H1 (cell line): Measurements from ENCODE around the gene RPS3. TPM values are rescaled to one million over a fixed set of nuclear protein-coding genes. Genes with fewer than 3 reads are reported as not detected.
"Not testable (repeated sequence)": the region's sequence is repeated elsewhere in the genome, so short reads cannot be mapped to it uniquely, and the experiment has no call there.

ENCODE experiments used
- CTCF ChIA-PET: fragments of 300-600 bp; sonication (Branson Sonifier 250); formaldehyde crosslinking; loops from one replicate; lab custom pipeline; 2021; ENCODE audit not compliant: partially characterized antibody; lab: Charles Lee
- POLR2A ChIA-PET: fragments of 300-600 bp; sonication (Branson Sonifier 250); formaldehyde crosslinking; loops from one replicate; lab custom pipeline; 2021; ENCODE audit warnings: inconsistent platforms; ENCODE audit not compliant: partially characterized antibody; lab: Charles Lee
- DNase-seq, 2 experiments: peaks; one replicate each; pipeline versions ENCODE4 v3.0.0 to v3.0.0-alpha.2; 2010 to 2022; ENCODE audit warnings: low spot score in 2 of 2, low read depth in 1 of 2, mixed read lengths in 1 of 2
- FAIRE-seq: peaks from 2 replicates; lab custom pipeline; 2011; peaks lifted over from hg19 to GRCh38; lab: Jason Lieb, UNC
- H2AFZ ChIP-seq: 2 replicates; pipeline ENCODE4 v1.8.1; 2012; ENCODE audit warnings: low read length, inconsistent platforms
- H2AK5ac ChIP-seq: 2 replicates; pipeline ENCODE4 v1.6.1; 2013; ENCODE audit warnings: low read depth, low read length
- H2BK120ac ChIP-seq: replicated peaks from 2 replicates; pipeline ENCODE3; 2013; ENCODE audit warnings: low read depth, low read length, inconsistent platforms
- H2BK12ac ChIP-seq: 2 replicates; pipeline ENCODE4 v1.6.1; 2013; ENCODE audit warnings: low read depth, low read length
- H2BK15ac ChIP-seq: 2 replicates; pipeline ENCODE4 v1.6.1; 2013; ENCODE audit warnings: low read length
- H2BK20ac ChIP-seq: 2 replicates; pipeline ENCODE4 v1.6.1; 2013; ENCODE audit warnings: low read length
- H2BK5ac ChIP-seq: 2 replicates; pipeline ENCODE4 v1.6.1; 2013; ENCODE audit warnings: low read depth, low read length
- H3K14ac ChIP-seq: 2 replicates; pipeline ENCODE4 v1.6.1; 2013; ENCODE audit warnings: inconsistent platforms; ENCODE audit not compliant: insufficient read length
- H3K18ac ChIP-seq: 2 replicates; pipeline ENCODE4 v1.6.1; 2013; ENCODE audit warnings: low read length; ENCODE audit errors: extremely low read depth
- H3K23ac ChIP-seq: 2 replicates; pipeline ENCODE4 v1.6.1; 2013; ENCODE audit warnings: inconsistent platforms; ENCODE audit not compliant: insufficient read length
- H3K23me2 ChIP-seq: 2 replicates; pipeline ENCODE4 v1.6.1; 2013; ENCODE audit warnings: low read depth, low read length
- H3K27ac ChIP-seq: 2 replicates; pipeline ENCODE4 v1.6.1; 2011; ENCODE audit warnings: low read depth, low read length, inconsistent platforms
- H3K27me3 ChIP-seq, 4 experiments: replicated peaks in 1 of 4; 1 replicate in 1 of 4; 2 replicates in 3 of 4; pipeline versions ENCODE4 v1.6.1 to v1.8.1; 2011 to 2013; ENCODE audit warnings: low read length in 3 of 4, mild to moderate bottlenecking in 3 of 4, inconsistent platforms in 2 of 4, mixed read lengths in 2 of 4, moderate library complexity in 1 of 4; ENCODE audit not compliant: control insufficient read depth in 3 of 4, insufficient read depth in 3 of 4; ENCODE audit errors: extremely low read depth in 1 of 4
- H3K36me3 ChIP-seq, 4 experiments: 2 replicates each; pipeline versions ENCODE4 v1.6.1 to v1.8.1; 2011 to 2013; ENCODE audit warnings: mild to moderate bottlenecking in 4 of 4, low read length in 3 of 4, moderate library complexity in 2 of 4, control low read depth in 1 of 4, inconsistent platforms in 1 of 4; ENCODE audit not compliant: insufficient read depth in 4 of 4, control insufficient read depth in 2 of 4
- H3K4ac ChIP-seq: replicated peaks from 2 replicates; pipeline ENCODE3; 2013; ENCODE audit warnings: low read length, low read depth, mixed read lengths, inconsistent platforms; ENCODE audit not compliant: insufficient read length
- H3K4me1 ChIP-seq, 4 experiments: replicated peaks in 1 of 4; 1 replicate in 1 of 4; 2 replicates in 3 of 4; pipeline versions ENCODE4 v1.6.1 to v1.8.1; 2011 to 2013; ENCODE audit warnings: low read length in 3 of 4, inconsistent platforms in 2 of 4, mixed read lengths in 1 of 4; ENCODE audit not compliant: insufficient read depth in 4 of 4, control insufficient read depth in 3 of 4
- H3K4me2 ChIP-seq, 2 experiments: 2 replicates each; pipeline versions ENCODE4 v1.6.1 to v1.8.1; 2011 to 2013; ENCODE audit warnings: low read depth in 2 of 2, low read length in 2 of 2, control low read depth in 1 of 2, inconsistent platforms in 1 of 2, mild to moderate bottlenecking in 1 of 2; ENCODE audit not compliant: insufficient read depth in 1 of 2
- H3K4me3 ChIP-seq, 4 experiments: fragments of 200-600, 300-600 bp in 1 of 4; sonication (generic), shearing (Covaris generic), sonication (Bioruptor Twin) in 1 of 4; 2 replicates each; pipeline versions ENCODE4 v1.5.1 to v1.8.1; 2011 to 2016; ENCODE audit warnings: low read length in 4 of 4, low read depth in 3 of 4, control low read depth in 2 of 4, inconsistent platforms in 2 of 4, mild to moderate bottlenecking in 2 of 4, mixed read lengths in 1 of 4, moderate library complexity in 1 of 4; ENCODE audit not compliant: insufficient read depth in 2 of 4; ENCODE audit errors: extremely low read depth in 1 of 4
- H3K56ac ChIP-seq: replicated peaks from 2 replicates; pipeline ENCODE3; 2013; ENCODE audit warnings: low read depth, mild to moderate bottlenecking, mixed read lengths, low read length, inconsistent platforms; ENCODE audit not compliant: insufficient read length
- H3K79me1 ChIP-seq: 2 replicates; pipeline ENCODE4 v1.6.1; 2013; ENCODE audit warnings: low read depth, low read length, control low read depth
- H3K79me2 ChIP-seq, 2 experiments: 2 replicates each; pipeline versions ENCODE4 v1.6.1 to v1.8.1; 2012 to 2013; ENCODE audit warnings: low read length in 2 of 2, mild to moderate bottlenecking in 2 of 2, inconsistent platforms in 1 of 2; ENCODE audit not compliant: insufficient read depth in 2 of 2, control insufficient read depth in 1 of 2
- H3K9ac ChIP-seq, 4 experiments: replicated peaks in 1 of 4; 1 replicate in 1 of 4; 2 replicates in 3 of 4; pipeline versions ENCODE4 v1.6.1 to v1.8.1; 2011 to 2013; ENCODE audit warnings: low read depth in 3 of 4, low read length in 3 of 4, control low read depth in 2 of 4, mild to moderate bottlenecking in 2 of 4, moderate library complexity in 2 of 4, inconsistent platforms in 1 of 4; ENCODE audit errors: extremely low read depth in 1 of 4
- H3K9me3 ChIP-seq, 2 experiments: 2 replicates each; pipeline versions ENCODE4 v1.6.1 to v1.8.1; 2012 to 2013; ENCODE audit warnings: mild to moderate bottlenecking in 2 of 2, moderate library complexity in 2 of 2, control low read depth in 1 of 2, inconsistent platforms in 1 of 2, low read depth in 1 of 2, low read length in 1 of 2, mixed read lengths in 1 of 2; ENCODE audit not compliant: insufficient read depth in 2 of 2
- H4K20me1 ChIP-seq, 2 experiments: replicated peaks in 1 of 2; 2 replicates each; pipeline versions ENCODE3 to v1.8.1; 2011 to 2013; ENCODE audit warnings: inconsistent platforms in 2 of 2, low read length in 2 of 2, mild to moderate bottlenecking in 1 of 2; ENCODE audit not compliant: insufficient read depth in 2 of 2, control insufficient read depth in 1 of 2
- H4K5ac ChIP-seq: 2 replicates; pipeline ENCODE4 v1.6.1; 2013; ENCODE audit warnings: low read length, low read depth, mixed read lengths, inconsistent platforms; ENCODE audit not compliant: insufficient read length
- H4K8ac ChIP-seq: 2 replicates; pipeline ENCODE4 v1.8.0; 2013; ENCODE audit warnings: mild to moderate bottlenecking, moderate library complexity, low read length, inconsistent platforms; ENCODE audit not compliant: insufficient read depth; ENCODE audit errors: extremely low read depth
- H4K91ac ChIP-seq: replicated peaks from 2 replicates; pipeline ENCODE3; 2013; ENCODE audit warnings: low read length, mixed read lengths, inconsistent platforms; ENCODE audit not compliant: insufficient read length
- WGBS, 2 experiments: shearing (Covaris generic) in 1 of 2; methylation state at CpG; one replicate each; pipeline versions ENCODE4 v1.1.6 to v1.1.7; 2013 to 2015; ENCODE audit warnings: low lambda C conversion rate in 2 of 2, mixed read lengths in 2 of 2, inconsistent platforms in 1 of 2, low coverage in 1 of 2, missing lambda C conversion rate in 1 of 2; ENCODE audit not compliant: insufficient replicate concordance in 2 of 2, insufficient coverage in 1 of 2, insufficient read length in 1 of 2; ENCODE audit errors: extremely low coverage in 1 of 2, missing lambda C conversion rate in 1 of 2; 5-methylcytosine and 5-hydroxymethylcytosine counted together
- polyA plus RNA-seq, 7 experiments: library from polyadenylated mRNA; depleted of rRNA in 3 of 7; stranded (reverse) in 5 of 7; unstranded in 2 of 7; fragments of >200 nt in 5 of 7; fragments of 200-250 nt in 2 of 7; gene quantifications; 1 replicate in 5 of 7; 2 replicates in 1 of 7; 4 replicates in 1 of 7; pipeline versions ENCODE4 v1.2.1 to v1.2.3, GENCODE V29; 2011 to 2013; ENCODE audit warnings: missing spikeins in 2 of 7, mixed read lengths in 2 of 7
- total RNA-seq: library from RNA; stranded (reverse); fragmentation: NEBNext Ultra II Directional; extraction: Animal tissue kit (Norgen Biotek cat#: 25700); gene quantifications from 2 replicates; pipeline ENCODE4 v1.2.1, GENCODE V29; 2021

RPS3 gene
- total and polyA plus RNA-seq, 2 of the 8 experiments (the other 6 are each of a cell fraction or from before 2014, with no cell fraction given), result 3,813 to 4,194 TPM

DNA sequence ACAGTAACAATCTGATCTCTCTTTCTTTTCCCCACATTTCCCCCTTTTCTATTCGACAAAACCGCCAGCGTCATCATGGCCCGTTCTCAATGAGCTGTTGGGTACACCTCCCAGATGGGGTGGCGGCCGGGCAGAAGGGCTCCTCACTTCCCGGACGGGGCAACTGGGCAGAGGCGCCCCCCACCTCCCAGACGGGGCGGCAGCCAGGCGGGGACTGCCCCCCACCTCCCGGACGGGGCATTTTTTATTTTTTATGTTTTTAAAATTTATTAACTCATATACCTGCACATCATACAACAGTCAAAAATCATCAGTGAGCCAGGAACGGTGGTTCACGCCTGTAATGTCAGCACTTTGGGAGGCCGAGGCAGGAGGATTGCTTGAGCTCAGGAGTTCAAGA, 20.5 kb upstream of the RPS3 start:
- not testable (repeated sequence) for H4K5ac ChIP-seq, H3K9ac ChIP-seq, H3K18ac ChIP-seq, H4K8ac ChIP-seq, H3K27ac ChIP-seq, H3K36me3 ChIP-seq, H3K4me2 ChIP-seq, H3K79me1 ChIP-seq, H2AK5ac ChIP-seq, DNase-seq, FAIRE-seq, H3K27me3 ChIP-seq, H3K4me3 ChIP-seq, H3K4ac ChIP-seq, H2AFZ ChIP-seq, H3K79me2 ChIP-seq, H2BK12ac ChIP-seq, H3K14ac ChIP-seq, H2BK120ac ChIP-seq, H2BK15ac ChIP-seq, H3K56ac ChIP-seq, H2BK5ac ChIP-seq, H3K9me3 ChIP-seq, H2BK20ac ChIP-seq, H3K4me1 ChIP-seq, H4K91ac ChIP-seq, H3K23me2 ChIP-seq, H3K23ac ChIP-seq, H4K20me1 ChIP-seq
- POLR2A ChIA-PET, result interaction anchor here (0.6 kb wide), 1 partner anchor 107 kb away, joined by 3 read pairs; no protein-coding TSS in a partner anchor
- 96% methylated on average over 13 of the region's 17 CpGs; no CpG with 5 or more reads in 1 of the 2 experiments for WGBS, 2 experiments
- CTCF ChIA-PET, result interaction anchor here (0.9 to 16.6 kb wide), 6 partner anchors 26 to 122 kb away, joined by 3 to 327 read pairs (median 3); no protein-coding TSS in a partner anchor
